Breast epithelium (tissue), 3 donors: Measurements from ENCODE around the gene SLC36A1.

Experiments
- CTCF ChIP-seq, 3 donors: fragments of 450-650 bp; IDR thresholded peaks; one replicate each; pipeline ENCODE4 v1.5.1; 2016 to 2017; ENCODE audit warnings: antibody characterized with exemption in 3 of 3, mild to moderate bottlenecking in 3 of 3, moderate library complexity in 3 of 3
- POLR2A ChIP-seq: fragments of 450-650 bp; IDR thresholded peaks from one replicate; pipeline ENCODE4 v1.6.1; 2016; ENCODE audit warnings: antibody characterized with exemption, mild to moderate bottlenecking, moderate library complexity
- POLR2AphosphoS5 ChIP-seq, 3 donors: sonication (generic); formaldehyde crosslinking; IDR thresholded peaks; one replicate each; pipeline ENCODE4 v1.6.1; 2017; ENCODE audit warnings: antibody characterized with exemption in 3 of 3

- no peak for TF ChIP-seq CTCF (IDR thresholded peaks at IDR 0.05)
- TF ChIP-seq POLR2A, result no peak
- no peak for TF ChIP-seq POLR2AphosphoS5 (IDR thresholded peaks at IDR 0.05)
Observed at GRCh38 chr5:151432210-151432609, 15.2 kb upstream of the SLC36A1 start.
